IMR-90 (cell line): ENCODE data around the gene CHMP1B. TPM values are rescaled to one million over a fixed set of nuclear protein-coding genes. Genes with fewer than 3 reads are reported as not detected.

ENCODE experiments used
- ATAC-seq: fragments of 200-7000 bp; cut with Tn5 transposase; 2 replicates; pipeline ENCODE4 v1.9.1; 2020; ENCODE audit warnings: low read depth, mild to moderate bottlenecking, moderate library complexity
- BruUV-seq: library from RNA; stranded (reverse); fragments of 400-500 nt; replicated peaks from 2 replicates; lab custom pipeline; 2021; lab: Mats Ljungman, UMichigan
- CTCF ChIA-PET: fragments of 300-600 bp; formaldehyde crosslinking; extraction: SDS; loops from one replicate; lab custom pipeline; 2021; ENCODE audit warnings: antibody characterized with exemption; lab: Yijun Ruan, JAX
- POLR2A ChIA-PET: fragments of 300-600 bp; sonication (Branson Sonifier 250); formaldehyde crosslinking; loops from one replicate; lab custom pipeline; 2022; ENCODE audit warnings: antibody characterized with exemption; ENCODE audit not compliant: unreplicated experiment; lab: Charles Lee
- DNase-seq: peaks from one replicate; pipeline ENCODE4 v3.0.0; 2013
- H2AFZ ChIP-seq: replicated peaks from 2 replicates; pipeline ENCODE3; 2013; ENCODE audit warnings: low read length, mild to moderate bottlenecking; ENCODE audit not compliant: poor library complexity
- H2AK5ac ChIP-seq: 2 replicates; pipeline ENCODE4 v1.6.1; 2013; ENCODE audit warnings: low read depth, low read length, inconsistent platforms
- H2AK9ac ChIP-seq: replicated peaks from 2 replicates; pipeline ENCODE3; 2013; ENCODE audit warnings: mild to moderate bottlenecking, low read depth, low read length, moderate library complexity; ENCODE audit not compliant: poor library complexity
- H2BK120ac ChIP-seq: 2 replicates; pipeline ENCODE4 v1.6.1; 2013; ENCODE audit warnings: low read depth, low read length, inconsistent platforms
- H2BK15ac ChIP-seq: 3 replicates; pipeline ENCODE4 v1.6.1; 2013; ENCODE audit warnings: low read depth, low read length, inconsistent platforms
- H2BK20ac ChIP-seq: 2 replicates; pipeline ENCODE4 v1.6.1; 2013; ENCODE audit warnings: low read depth, mild to moderate bottlenecking, inconsistent platforms, low read length, moderate library complexity
- H2BK5ac ChIP-seq: 2 replicates; pipeline ENCODE4 v1.6.1; 2013; ENCODE audit warnings: mild to moderate bottlenecking, low read depth, low read length, inconsistent platforms; ENCODE audit not compliant: poor library complexity, severe bottlenecking
- H3K14ac ChIP-seq: replicated peaks from 2 replicates; pipeline ENCODE4 v1.6.1; 2013; ENCODE audit warnings: low read depth, low read length, inconsistent platforms
- H3K18ac ChIP-seq: 2 replicates; pipeline ENCODE4 v1.6.1; 2013; ENCODE audit warnings: low read depth, low read length, control low read depth
- H3K23ac ChIP-seq: 2 replicates; pipeline ENCODE4 v1.6.1; 2013; ENCODE audit warnings: low read depth, low read length, inconsistent platforms
- H3K27ac ChIP-seq: 2 replicates; pipeline ENCODE4 v1.5.1; 2013; ENCODE audit warnings: mild to moderate bottlenecking, control low read depth, low read length; ENCODE audit not compliant: insufficient read depth
- H3K27me3 ChIP-seq: 2 replicates; pipeline ENCODE4 v1.6.1; 2013; ENCODE audit warnings: low read length; ENCODE audit not compliant: control insufficient read depth, insufficient read depth
- H3K36me3 ChIP-seq: 2 replicates; pipeline ENCODE4 v1.6.1; 2013; ENCODE audit warnings: low read length, mixed read lengths; ENCODE audit not compliant: control insufficient read depth, insufficient read depth
- H3K4ac ChIP-seq: 2 replicates; pipeline ENCODE4 v1.6.1; 2013; ENCODE audit warnings: low read depth, low read length, inconsistent platforms
- H3K4me1 ChIP-seq: 2 replicates; pipeline ENCODE4 v1.6.1; 2013; ENCODE audit warnings: low read length, mixed read lengths; ENCODE audit not compliant: control insufficient read depth, insufficient read depth
- H3K4me2 ChIP-seq: 2 replicates; pipeline ENCODE4 v1.6.1; 2013; ENCODE audit warnings: low read depth, mild to moderate bottlenecking, control low read depth, low read length, moderate library complexity
- H3K4me3 ChIP-seq: 2 replicates; pipeline ENCODE4 v1.5.1; 2013; ENCODE audit warnings: low read depth, mild to moderate bottlenecking, control low read depth, low read length, moderate library complexity; ENCODE audit not compliant: insufficient read depth
- H3K56ac ChIP-seq: 2 replicates; pipeline ENCODE4 v1.6.1; 2013; ENCODE audit warnings: low read length, inconsistent platforms; ENCODE audit not compliant: insufficient read depth; ENCODE audit errors: extremely low read depth
- H3K79me1 ChIP-seq, 2 experiments: 2 replicates each; pipeline ENCODE4 v1.6.1; 2013; ENCODE audit warnings: low read length in 2 of 2, inconsistent platforms in 1 of 2, low read depth in 1 of 2
- H3K9ac ChIP-seq: 2 replicates; pipeline ENCODE4 v1.6.1; 2013; ENCODE audit warnings: low read depth, low read length, control low read depth
- H3K9me1 ChIP-seq: 2 replicates; pipeline ENCODE4 v1.6.1; 2013; ENCODE audit warnings: low read length, inconsistent platforms; ENCODE audit not compliant: insufficient read depth
- H3K9me3 ChIP-seq: 2 replicates; pipeline ENCODE4 v1.6.1; 2013; ENCODE audit warnings: low read length; ENCODE audit not compliant: control insufficient read depth, insufficient read depth
- H4K20me1 ChIP-seq: 2 replicates; pipeline ENCODE4 v1.6.1; 2013; ENCODE audit warnings: low read length, inconsistent platforms; ENCODE audit not compliant: insufficient read depth
- H4K5ac ChIP-seq: 2 replicates; pipeline ENCODE4 v1.6.1; 2013; ENCODE audit warnings: mild to moderate bottlenecking, low read depth, low read length, control low read depth
- H4K8ac ChIP-seq, 2 experiments: 2 replicates each; pipeline ENCODE4 v1.6.1; 2013; ENCODE audit warnings: low read depth in 2 of 2, low read length in 2 of 2, control low read depth in 1 of 2, inconsistent platforms in 1 of 2
- H4K91ac ChIP-seq: 2 replicates; pipeline ENCODE4 v1.6.1; 2013; ENCODE audit warnings: low read depth, low read length, inconsistent platforms; ENCODE audit not compliant: insufficient read depth
- BHLHE40 ChIP-seq: fragments of 150-350 bp; IDR thresholded peaks from 2 replicates; pipeline ENCODE4 v1.6.1; 2016; ENCODE audit warnings: mild to moderate bottlenecking, low read depth, low read length
- CEBPB ChIP-seq: IDR thresholded peaks from 2 replicates; pipeline ENCODE4 v1.6.1; 2012; ENCODE audit warnings: low read depth, low read length, improper control_type of control experiment
- CHD1 ChIP-seq: IDR thresholded peaks from 2 replicates; pipeline ENCODE4 v1.6.1; 2012; ENCODE audit warnings: low read depth, low read length, improper control_type of control experiment
- FOS ChIP-seq: fragments of 150-350 bp; IDR thresholded peaks from 2 replicates; pipeline ENCODE4 v1.6.1; 2016; ENCODE audit warnings: low read depth, low read length
- MAFK ChIP-seq: IDR thresholded peaks from 2 replicates; pipeline ENCODE4 v1.6.1; 2012; ENCODE audit warnings: low read depth, low read length, improper control_type of control experiment
- MAZ ChIP-seq: IDR thresholded peaks from 2 replicates; pipeline ENCODE4 v1.6.1; 2012; ENCODE audit warnings: low read depth, mild to moderate bottlenecking, low read length, improper control_type of control experiment, moderate library complexity, borderline replicate concordance
- MXI1 ChIP-seq: IDR thresholded peaks from 2 replicates; pipeline ENCODE4 v1.6.1; 2012; ENCODE audit warnings: low read depth, mild to moderate bottlenecking, low read length, moderate library complexity, borderline replicate concordance
- NFE2L2 ChIP-seq: fragments of 150-350 bp; IDR thresholded peaks from 2 replicates; pipeline ENCODE4 v1.6.1; 2016; ENCODE audit warnings: low read depth, mild to moderate bottlenecking, low read length
- POLR2A ChIP-seq: IDR thresholded peaks from 2 replicates; pipeline ENCODE4 v1.6.1; 2012; ENCODE audit warnings: mild to moderate bottlenecking, low read depth, low read length
- RAD21 ChIP-seq: IDR thresholded peaks from 2 replicates; pipeline ENCODE4 v1.6.1; 2012; ENCODE audit warnings: low read length, improper control_type of control experiment
- RCOR1 ChIP-seq: IDR thresholded peaks from 2 replicates; pipeline ENCODE4 v1.6.1; 2012; ENCODE audit warnings: mild to moderate bottlenecking, low read length, improper control_type of control experiment; ENCODE audit not compliant: insufficient replicate concordance
- RFX5 ChIP-seq: IDR thresholded peaks from 2 replicates; pipeline ENCODE4 v1.8.0; 2012; ENCODE audit warnings: low read depth, mild to moderate bottlenecking, low read length, moderate library complexity
- SMC3 ChIP-seq: fragments of 150-350 bp; IDR thresholded peaks from 2 replicates; pipeline ENCODE4 v1.6.1; 2016; ENCODE audit warnings: low read depth, mild to moderate bottlenecking, antibody characterized with exemption, low read length, moderate library complexity
- WGBS, 2 experiments: methylation state at CpG; one replicate each; pipeline versions ENCODE4 v1.1.5 to v1.1.7; 2013; ENCODE audit warnings: missing lambda C conversion rate in 2 of 2; ENCODE audit not compliant: insufficient read length in 1 of 2; ENCODE audit errors: extremely low coverage in 2 of 2; 5-methylcytosine and 5-hydroxymethylcytosine counted together
- dilution Hi-C: fragments of 300-500 bp; cut with HindIII; formaldehyde crosslinking; loops from one replicate; pipeline ENCODE4 v1.14.3; 2018; ENCODE audit warnings: low sequenced_read_pairs; ENCODE audit not compliant: unreplicated experiment
- in situ Hi-C: fragments of 300-500 bp; cut with MboI; formaldehyde crosslinking; loops from 3 replicates; pipeline ENCODE4 v1.14.3; 2019; ENCODE audit warnings: low sequenced_read_pairs, inconsistent platforms, mixed read lengths
- intact Hi-C: fragments of 100-400 bp; cut with micrococcal nuclease; formaldehyde crosslinking; loops from 2 replicates; pipeline ENCODE4 v1.10.0; 2022
- polyA plus RNA-seq, 3 experiments: library from polyadenylated mRNA; depleted of rRNA; stranded (reverse); fragments of >200 nt; gene quantifications; 2 replicates each; pipeline ENCODE4 v1.2.3, GENCODE V29; 2012; ENCODE audit warnings: low replicate concordance in 1 of 3
- total RNA-seq: library from RNA; depleted of rRNA; stranded (reverse); fragments of >200 nt; gene quantifications from 2 replicates; pipeline ENCODE4 v1.2.3, GENCODE V29; 2012
- TF ChIP-seq, protein P1 (sequence below): fragments of 150-350 bp; IDR thresholded peaks from 2 replicates; pipeline ENCODE4 v1.6.1; 2017; ENCODE audit warnings: mild to moderate bottlenecking, antibody characterized with exemption, low read length, low read depth
- TF ChIP-seq, protein P2 (sequence below): conservative IDR thresholded peaks from 2 replicates; pipeline ENCODE4 v1.5.1; 2012; ENCODE audit warnings: mild to moderate bottlenecking, low read depth, low read length, improper control_type of control experiment
- TF ChIP-seq, protein P3 (sequence below): fragments of 150-350 bp; IDR thresholded peaks from 2 replicates; pipeline ENCODE4 v1.6.1; 2016; ENCODE audit warnings: low read depth, mild to moderate bottlenecking, low read length, moderate library complexity, borderline replicate concordance

The CHMP1B gene
- total and polyA plus RNA-seq, 2 of the 4 experiments (the other 2 are of a cell fraction) = 21.1 to 39.4 TPM

- dilution Hi-C loops (no loop called here), in situ Hi-C loops (no loop called here), intact Hi-C loops (no loop called here)
- Histone ChIP-seq H2AK9ac (no peak overlapping the region), H3K9me3 (no peaks in the 10 kb centered on the region), H3K4me3 (no peak overlapping the region), H3K36me3 (peaks cover 33% of the 10 kb centered on the region), H4K8ac (no peak overlapping the region), H3K27ac (no peak overlapping the region), H3K23ac (no peak overlapping the region), H2BK15ac (no peak overlapping the region), H3K4ac (no peak overlapping the region), H2AK5ac (peak overlapping the region; percentile 21; the same call in 1 of the 2 replicates), H2BK20ac (no peak overlapping the region), H4K5ac (no peak overlapping the region), H2BK5ac (no peak overlapping the region), H3K9me1 (peaks cover 6% of the 10 kb centered on the region), H3K14ac (no peak overlapping the region), H3K56ac (no peak overlapping the region), H3K18ac (no peak overlapping the region), H2BK120ac (no peak overlapping the region), H4K91ac (no peak overlapping the region), H2AFZ (no peak overlapping the region), H3K4me2 (no peak overlapping the region), H3K27me3 (no peaks in the 10 kb centered on the region), H3K79me1 (no peaks in the 10 kb centered on the region), H3K4me1 (no peaks in the 10 kb centered on the region), H3K9ac (no peak overlapping the region), H4K20me1 (no peaks in the 10 kb centered on the region)
- ATAC-seq = no peak
- no CpG with 5 or more reads among the region's 8 CpGs for WGBS, 2 experiments
- BruUV-seq = no TSS peak
- ChIA-PET POLR2A (no interaction called here), CTCF (no interaction called here)
- no peak for TF ChIP-seq CEBPB
- TF ChIP-seq POLR2A = no peak
- TF ChIP-seq, protein P1, sequence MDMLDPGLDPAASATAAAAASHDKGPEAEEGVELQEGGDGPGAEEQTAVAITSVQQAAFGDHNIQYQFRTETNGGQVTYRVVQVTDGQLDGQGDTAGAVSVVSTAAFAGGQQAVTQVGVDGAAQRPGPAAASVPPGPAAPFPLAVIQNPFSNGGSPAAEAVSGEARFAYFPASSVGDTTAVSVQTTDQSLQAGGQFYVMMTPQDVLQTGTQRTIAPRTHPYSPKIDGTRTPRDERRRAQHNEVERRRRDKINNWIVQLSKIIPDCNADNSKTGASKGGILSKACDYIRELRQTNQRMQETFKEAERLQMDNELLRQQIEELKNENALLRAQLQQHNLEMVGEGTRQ = no peak
- no peak for TF ChIP-seq MAFK
- TF ChIP-seq, protein P2, sequence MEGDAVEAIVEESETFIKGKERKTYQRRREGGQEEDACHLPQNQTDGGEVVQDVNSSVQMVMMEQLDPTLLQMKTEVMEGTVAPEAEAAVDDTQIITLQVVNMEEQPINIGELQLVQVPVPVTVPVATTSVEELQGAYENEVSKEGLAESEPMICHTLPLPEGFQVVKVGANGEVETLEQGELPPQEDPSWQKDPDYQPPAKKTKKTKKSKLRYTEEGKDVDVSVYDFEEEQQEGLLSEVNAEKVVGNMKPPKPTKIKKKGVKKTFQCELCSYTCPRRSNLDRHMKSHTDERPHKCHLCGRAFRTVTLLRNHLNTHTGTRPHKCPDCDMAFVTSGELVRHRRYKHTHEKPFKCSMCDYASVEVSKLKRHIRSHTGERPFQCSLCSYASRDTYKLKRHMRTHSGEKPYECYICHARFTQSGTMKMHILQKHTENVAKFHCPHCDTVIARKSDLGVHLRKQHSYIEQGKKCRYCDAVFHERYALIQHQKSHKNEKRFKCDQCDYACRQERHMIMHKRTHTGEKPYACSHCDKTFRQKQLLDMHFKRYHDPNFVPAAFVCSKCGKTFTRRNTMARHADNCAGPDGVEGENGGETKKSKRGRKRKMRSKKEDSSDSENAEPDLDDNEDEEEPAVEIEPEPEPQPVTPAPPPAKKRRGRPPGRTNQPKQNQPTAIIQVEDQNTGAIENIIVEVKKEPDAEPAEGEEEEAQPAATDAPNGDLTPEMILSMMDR = no peak
- TF ChIP-seq RFX5 = no peak
- TF ChIP-seq RAD21 = no peak
- TF ChIP-seq CHD1 = no peak
- TF ChIP-seq MAZ = no peak
- no peak for TF ChIP-seq NFE2L2
- no peak for TF ChIP-seq RCOR1
- TF ChIP-seq, protein P3, sequence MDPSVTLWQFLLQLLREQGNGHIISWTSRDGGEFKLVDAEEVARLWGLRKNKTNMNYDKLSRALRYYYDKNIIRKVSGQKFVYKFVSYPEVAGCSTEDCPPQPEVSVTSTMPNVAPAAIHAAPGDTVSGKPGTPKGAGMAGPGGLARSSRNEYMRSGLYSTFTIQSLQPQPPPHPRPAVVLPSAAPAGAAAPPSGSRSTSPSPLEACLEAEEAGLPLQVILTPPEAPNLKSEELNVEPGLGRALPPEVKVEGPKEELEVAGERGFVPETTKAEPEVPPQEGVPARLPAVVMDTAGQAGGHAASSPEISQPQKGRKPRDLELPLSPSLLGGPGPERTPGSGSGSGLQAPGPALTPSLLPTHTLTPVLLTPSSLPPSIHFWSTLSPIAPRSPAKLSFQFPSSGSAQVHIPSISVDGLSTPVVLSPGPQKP = no peak
- TF ChIP-seq FOS = no peak
- no peak for TF ChIP-seq MXI1
- TF ChIP-seq SMC3 = no peak
- TF ChIP-seq BHLHE40 = no peak
- DNase-seq = no peak
Observed at GRCh38 chr18:11887328-11888128, 36.3 kb downstream of the CHMP1B start.
